ENCODE measurements around the gene FEV. TPM values are rescaled to one million over a fixed set of nuclear protein-coding genes. Genes with fewer than 3 reads are reported as not detected.

Gene FEV
- total and polyA plus RNA-seq, 11 donors, result not detected

- peaks cover 12 to 55% (median 43%) of the 10 kb centered on the region in 12 donors for H3K4me1 ChIP-seq
- ATAC-seq (peak in 1 of 4 donors; percentile 48), DNase-seq (peak in 4 of 5 donors; percentile 39 to 70 (median 45))
- WGBS, 4 donors, result 0 to 1% (median 1%) methylated on average over 27 to 69 of the region's 69 CpGs
- H3K27me3 ChIP-seq, result peaks cover 64 to 100% (median 86%) of the 10 kb centered on the region in 9 donors
- no peaks in the 10 kb centered on the region for H3K36me3 ChIP-seq
- no peak overlapping the region for H3K27ac ChIP-seq
- H3K9me3 ChIP-seq, result no peaks in the 10 kb centered on the region
- peak overlapping the region in 11 of 12 donors; percentile 23 to 44 (median 37) for H3K4me3 ChIP-seq
- intact Hi-C loops (cut with DNase I), result no loop called here
- TF ChIP-seq CTCF (IDR thresholded peaks at IDR 0.05) (no peak), POLR2A (IDR thresholded peaks at IDR 0.05) (no peak)
These were observed 3.0 kb downstream of the FEV start for GRCh38 chr2:218981881-218982585.

GRCh38 chr2:218981390-218981880 is 3.5 kb downstream of the FEV start:
- TF ChIP-seq CTCF (IDR thresholded peaks at IDR 0.05) (no peak), POLR2A (IDR thresholded peaks at IDR 0.05) (no peak)
- no peaks in the 10 kb centered on the region for H3K9me3 ChIP-seq
- H3K4me3 ChIP-seq, result peak overlapping the region in 8 of 12 donors; percentile 9 to 44 (median 32)
- no peak overlapping the region for H3K27ac ChIP-seq
- peaks cover 58 to 95% (median 85%) of the 10 kb centered on the region in 9 donors for H3K27me3 ChIP-seq
- DNase-seq (no peak), ATAC-seq (no peak)
- intact Hi-C loops (cut with DNase I), result no loop called here
- peaks cover 12 to 55% (median 43%) of the 10 kb centered on the region in 12 donors for H3K4me1 ChIP-seq
- 2 to 5% (median 3%) methylated on average over 24 to 46 of the region's 46 CpGs for WGBS, 4 donors
- H3K36me3 ChIP-seq, result no peaks in the 10 kb centered on the region

- no peak overlapping the region for H3K27ac ChIP-seq
These were observed 4.1 kb downstream of the FEV start for GRCh38 chr2:218980735-218981389.

More at GRCh38 chr2:218980735-218981389, 4.1 kb downstream of the FEV start:
- TF ChIP-seq POLR2A (IDR thresholded peaks at IDR 0.05) (no peak), CTCF (IDR thresholded peaks at IDR 0.05) (no peak)
- intact Hi-C loops (cut with DNase I), result no loop called here
- ATAC-seq, result no peak
- H3K4me3 ChIP-seq, result peak overlapping the region in 6 of 12 donors; percentile 9 to 44 (median 28)
- no peak for DNase-seq
- peaks cover 53 to 95% (median 79%) of the 10 kb centered on the region in 9 donors for H3K27me3 ChIP-seq
- no peaks in the 10 kb centered on the region for H3K9me3 ChIP-seq
- H3K36me3 ChIP-seq, result no peaks in the 10 kb centered on the region
- peaks cover 12 to 55% (median 43%) of the 10 kb centered on the region in 12 donors for H3K4me1 ChIP-seq
- WGBS, 4 donors, result 3 to 11% (median 5%) methylated on average over 26 of the region's 26 CpGs
